Motor neuron (in vitro differentiated cells): ENCODE results near the gene HNRNPA0. TPM values are rescaled to one million over a fixed set of nuclear protein-coding genes. Genes with fewer than 3 reads are reported as not detected.

ENCODE experiments used
- total RNA-seq, 8 experiments: library from RNA; unstranded; fragments of 300-600 nt; gene quantifications; 2 replicates each; pipeline versions ENCODE4 v1.2.3 to v1.2.4, GENCODE V29; 2022

HNRNPA0 gene
- total RNA-seq, 8 experiments from 2014 or later, result 10.7 to 63.9 (median 26.1) TPM

Other genes starting within 250 kb of the HNRNPA0 start
- 1 to 10 TPM; 2.3 to 7.2 (median 5.0) TPM for gene KLHL3, start 18.3 kb downstream of the HNRNPA0 start, total RNA-seq
- under 1 TPM in 7 of 8 experiments, not detected in 1; 0.11 to 0.73 (median 0.22) TPM for gene MYOT, start 113.5 kb upstream of the HNRNPA0 start, total RNA-seq
- 1 to 10 TPM in 2 of 8 experiments, under 1 TPM in 6; 0.14 to 1.1 (median 0.47) TPM for gene PKD2L2, start 135.1 kb upstream of the HNRNPA0 start, total RNA-seq